Neural cell (in vitro differentiated cells): ENCODE data around the gene DDC. TPM values are rescaled to one million over a fixed set of nuclear protein-coding genes. Genes with fewer than 3 reads are reported as not detected.

Source experiments
- H2AFZ ChIP-seq: fragments of 200-600, 300-800 bp; sonication (generic), shearing (Covaris generic); 2 replicates; pipeline ENCODE4 v1.6.0; 2014; ENCODE audit warnings: low read depth, mild to moderate bottlenecking, antibody characterized with exemption, low read length, moderate library complexity
- H3F3A ChIP-seq: fragments of 200-600 bp; shearing (Covaris generic); 2 replicates; pipeline ENCODE4 v1.6.1; 2016; ENCODE audit warnings: mild to moderate bottlenecking, moderate library complexity, mixed read lengths, antibody characterized with exemption, low read length; ENCODE audit not compliant: insufficient read depth, poor library complexity, severe bottlenecking
- H3K27ac ChIP-seq: fragments of 200-600, 300-800 bp; sonication (generic), shearing (Covaris generic); 2 replicates; pipeline ENCODE4 v1.5.1; 2014; ENCODE audit warnings: mild to moderate bottlenecking, low read length, moderate library complexity
- H3K27me3 ChIP-seq: fragments of 300-800, 200-600 bp; sonication (generic), shearing (Covaris generic); 2 replicates; pipeline ENCODE4 v1.6.0; 2014; ENCODE audit warnings: mild to moderate bottlenecking, low read depth, low read length, moderate library complexity; ENCODE audit not compliant: insufficient read depth
- H3K36me3 ChIP-seq: fragments of 300-800, 200-600 bp; sonication (generic), shearing (Covaris generic); 2 replicates; pipeline ENCODE4 v1.5.1; 2014; ENCODE audit warnings: mild to moderate bottlenecking, antibody characterized with exemption, low read length, moderate library complexity; ENCODE audit not compliant: insufficient read depth
- H3K4me2 ChIP-seq: fragments of 300-800, 200-600 bp; sonication (generic), shearing (Covaris generic); 2 replicates; pipeline ENCODE4 v1.6.0; 2014; ENCODE audit warnings: mild to moderate bottlenecking, low read length
- H3K4me3 ChIP-seq: fragments of 300-800, 200-600 bp; sonication (generic), shearing (Covaris generic); 2 replicates; pipeline ENCODE4 v1.5.1; 2014; ENCODE audit warnings: mild to moderate bottlenecking, low read length, moderate library complexity
- H3K79me2 ChIP-seq: fragments of 200-600 bp; shearing (Covaris generic); replicated peaks from 2 replicates; pipeline ENCODE4 v1.6.0; 2014; ENCODE audit warnings: mild to moderate bottlenecking, low read length, moderate library complexity; ENCODE audit not compliant: insufficient read depth
- H3K9ac ChIP-seq: fragments of 300-800, 200-600 bp; sonication (generic), shearing (Covaris generic); 2 replicates; pipeline ENCODE4 v1.6.1; 2016; ENCODE audit warnings: mild to moderate bottlenecking, low read length, mixed read lengths
- H3K9me2 ChIP-seq: fragments of 200-600 bp; shearing (Covaris generic); 2 replicates; pipeline ENCODE4 v1.6.1; 2016; ENCODE audit warnings: mild to moderate bottlenecking, low read length, mixed read lengths; ENCODE audit not compliant: insufficient read depth
- H3K9me3 ChIP-seq: fragments of 200-600, 300-800 bp; sonication (generic), shearing (Covaris generic); 2 replicates; pipeline ENCODE4 v1.6.1; 2016; ENCODE audit warnings: mild to moderate bottlenecking, mixed run types, low read length, moderate library complexity, mixed read lengths
- H4K20me1 ChIP-seq: fragments of 200-600 bp; shearing (Covaris generic); 2 replicates; pipeline ENCODE4 v1.6.1; 2016; ENCODE audit warnings: mild to moderate bottlenecking, mixed run types; ENCODE audit not compliant: insufficient read depth
- EP300 ChIP-seq: fragments of 450-650 bp; conservative IDR thresholded peaks from 2 replicates; pipeline ENCODE4 v1.6.1; 2014; ENCODE audit warnings: antibody characterized with exemption, mild to moderate bottlenecking, moderate library complexity; ENCODE audit not compliant: poor library complexity, severe bottlenecking
- EZH2 ChIP-seq: fragments of 200-600, 300-800 bp; shearing (Covaris generic), sonication (generic); IDR thresholded peaks from 2 replicates; pipeline ENCODE4 v1.6.1; 2014; ENCODE audit warnings: antibody characterized with exemption, low read length, borderline replicate concordance, mild to moderate bottlenecking; ENCODE audit not compliant: insufficient read depth, poor library complexity, severe bottlenecking
- MXI1 ChIP-seq: fragments of 450-650 bp; conservative IDR thresholded peaks from 2 replicates; pipeline ENCODE4 v1.6.1; 2014; ENCODE audit warnings: antibody characterized with exemption, mild to moderate bottlenecking; ENCODE audit not compliant: poor library complexity, severe bottlenecking
- POLR2AphosphoS5 ChIP-seq: IDR thresholded peaks from 2 replicates; pipeline ENCODE4 v1.6.1; 2012
- RAD21 ChIP-seq: fragments of 450-650 bp; conservative IDR thresholded peaks from 2 replicates; pipeline ENCODE4 v1.6.1; 2014; ENCODE audit warnings: antibody characterized with exemption, mild to moderate bottlenecking, moderate library complexity
- SMC3 ChIP-seq: fragments of 450-650 bp; conservative IDR thresholded peaks from 2 replicates; pipeline ENCODE4 v1.6.1; 2014; ENCODE audit warnings: antibody characterized with exemption, mild to moderate bottlenecking, moderate library complexity; ENCODE audit not compliant: poor library complexity
- TAF1 ChIP-seq: IDR thresholded peaks from 2 replicates; pipeline ENCODE4 v1.6.1; 2012; ENCODE audit warnings: low read depth
- polyA plus RNA-seq: library from polyadenylated mRNA; depleted of rRNA; stranded (reverse); fragments of >200 nt; gene quantifications from 2 replicates; pipeline ENCODE4 v1.2.3, GENCODE V29; 2014
- TF ChIP-seq, protein P1 (sequence below): IDR thresholded peaks from 2 replicates; pipeline ENCODE4 v1.6.1; 2012; ENCODE audit warnings: borderline replicate concordance
- TF ChIP-seq, protein P2 (sequence below): fragments of 450-650 bp; IDR thresholded peaks from 2 replicates; pipeline ENCODE4 v1.5.1; 2014; ENCODE audit warnings: antibody characterized with exemption, mild to moderate bottlenecking, moderate library complexity; ENCODE audit not compliant: poor library complexity, severe bottlenecking

DDC gene
- polyA plus RNA-seq, 1 donor from 2014 or later = 42.9 TPM

DNA sequence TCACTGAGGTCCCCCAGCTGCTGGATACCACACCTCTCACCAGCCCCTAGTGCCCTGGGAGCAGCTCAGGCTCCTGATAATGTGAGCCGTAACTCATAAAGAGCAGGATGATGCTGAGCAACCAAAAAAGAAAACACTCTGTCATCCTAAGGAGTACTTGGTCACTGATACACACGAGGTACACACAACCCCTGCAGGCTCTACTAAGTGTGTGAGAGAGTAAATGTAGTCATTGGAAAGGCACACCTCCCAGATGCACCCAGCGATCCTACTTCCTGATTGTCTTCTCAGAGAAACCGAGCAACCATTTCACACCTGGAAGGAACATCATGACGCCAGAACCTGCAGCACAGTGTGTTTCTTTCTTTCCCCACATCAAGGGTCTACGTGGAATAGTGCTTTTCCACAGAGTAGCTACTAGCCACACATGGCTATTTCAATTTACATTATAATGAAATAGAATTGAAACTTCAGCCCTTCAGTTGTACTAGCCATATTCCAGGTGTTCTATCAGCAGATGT lies 149.3 kb downstream of the DDC start:
- H3K9ac ChIP-seq = no peak overlapping the region
- H3K9me3 ChIP-seq = no peaks in the 10 kb centered on the region

DNA sequence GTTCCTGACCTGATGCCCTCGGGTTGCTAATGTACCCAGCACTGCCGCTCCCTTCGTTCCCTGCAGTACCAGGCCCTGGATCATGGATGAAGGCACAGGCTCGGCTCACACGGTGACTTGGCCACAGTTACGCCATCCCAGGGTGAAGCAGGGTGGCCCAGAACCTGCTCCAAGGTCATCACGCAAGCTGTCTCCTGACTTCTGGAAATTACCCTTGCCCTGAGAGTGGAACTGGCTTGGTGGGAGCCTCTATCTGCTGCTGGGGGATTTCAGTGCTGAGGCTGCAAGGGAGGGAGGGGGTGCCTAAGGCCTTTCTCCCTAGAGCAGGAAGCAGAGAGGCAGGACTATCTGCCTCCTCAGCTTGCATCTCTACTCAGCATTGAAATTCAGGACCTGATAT lies 151.6 kb downstream of the DDC start:
- TF ChIP-seq POLR2AphosphoS5 = no peak
- no peak for TF ChIP-seq RAD21
- TF ChIP-seq EZH2 = no peak
- TF ChIP-seq, protein P1, sequence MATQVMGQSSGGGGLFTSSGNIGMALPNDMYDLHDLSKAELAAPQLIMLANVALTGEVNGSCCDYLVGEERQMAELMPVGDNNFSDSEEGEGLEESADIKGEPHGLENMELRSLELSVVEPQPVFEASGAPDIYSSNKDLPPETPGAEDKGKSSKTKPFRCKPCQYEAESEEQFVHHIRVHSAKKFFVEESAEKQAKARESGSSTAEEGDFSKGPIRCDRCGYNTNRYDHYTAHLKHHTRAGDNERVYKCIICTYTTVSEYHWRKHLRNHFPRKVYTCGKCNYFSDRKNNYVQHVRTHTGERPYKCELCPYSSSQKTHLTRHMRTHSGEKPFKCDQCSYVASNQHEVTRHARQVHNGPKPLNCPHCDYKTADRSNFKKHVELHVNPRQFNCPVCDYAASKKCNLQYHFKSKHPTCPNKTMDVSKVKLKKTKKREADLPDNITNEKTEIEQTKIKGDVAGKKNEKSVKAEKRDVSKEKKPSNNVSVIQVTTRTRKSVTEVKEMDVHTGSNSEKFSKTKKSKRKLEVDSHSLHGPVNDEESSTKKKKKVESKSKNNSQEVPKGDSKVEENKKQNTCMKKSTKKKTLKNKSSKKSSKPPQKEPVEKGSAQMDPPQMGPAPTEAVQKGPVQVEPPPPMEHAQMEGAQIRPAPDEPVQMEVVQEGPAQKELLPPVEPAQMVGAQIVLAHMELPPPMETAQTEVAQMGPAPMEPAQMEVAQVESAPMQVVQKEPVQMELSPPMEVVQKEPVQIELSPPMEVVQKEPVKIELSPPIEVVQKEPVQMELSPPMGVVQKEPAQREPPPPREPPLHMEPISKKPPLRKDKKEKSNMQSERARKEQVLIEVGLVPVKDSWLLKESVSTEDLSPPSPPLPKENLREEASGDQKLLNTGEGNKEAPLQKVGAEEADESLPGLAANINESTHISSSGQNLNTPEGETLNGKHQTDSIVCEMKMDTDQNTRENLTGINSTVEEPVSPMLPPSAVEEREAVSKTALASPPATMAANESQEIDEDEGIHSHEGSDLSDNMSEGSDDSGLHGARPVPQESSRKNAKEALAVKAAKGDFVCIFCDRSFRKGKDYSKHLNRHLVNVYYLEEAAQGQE = no peak
- TF ChIP-seq EP300 = no peak
- TF ChIP-seq MXI1 = no peak
- TF ChIP-seq, protein P2, sequence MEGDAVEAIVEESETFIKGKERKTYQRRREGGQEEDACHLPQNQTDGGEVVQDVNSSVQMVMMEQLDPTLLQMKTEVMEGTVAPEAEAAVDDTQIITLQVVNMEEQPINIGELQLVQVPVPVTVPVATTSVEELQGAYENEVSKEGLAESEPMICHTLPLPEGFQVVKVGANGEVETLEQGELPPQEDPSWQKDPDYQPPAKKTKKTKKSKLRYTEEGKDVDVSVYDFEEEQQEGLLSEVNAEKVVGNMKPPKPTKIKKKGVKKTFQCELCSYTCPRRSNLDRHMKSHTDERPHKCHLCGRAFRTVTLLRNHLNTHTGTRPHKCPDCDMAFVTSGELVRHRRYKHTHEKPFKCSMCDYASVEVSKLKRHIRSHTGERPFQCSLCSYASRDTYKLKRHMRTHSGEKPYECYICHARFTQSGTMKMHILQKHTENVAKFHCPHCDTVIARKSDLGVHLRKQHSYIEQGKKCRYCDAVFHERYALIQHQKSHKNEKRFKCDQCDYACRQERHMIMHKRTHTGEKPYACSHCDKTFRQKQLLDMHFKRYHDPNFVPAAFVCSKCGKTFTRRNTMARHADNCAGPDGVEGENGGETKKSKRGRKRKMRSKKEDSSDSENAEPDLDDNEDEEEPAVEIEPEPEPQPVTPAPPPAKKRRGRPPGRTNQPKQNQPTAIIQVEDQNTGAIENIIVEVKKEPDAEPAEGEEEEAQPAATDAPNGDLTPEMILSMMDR = no peak
- no peak for TF ChIP-seq TAF1
- TF ChIP-seq SMC3 = no peak
- H3K27me3 ChIP-seq = no peaks in the 10 kb centered on the region
- H3K79me2 ChIP-seq = no peaks in the 10 kb centered on the region
- no peaks in the 10 kb centered on the region for H3K36me3 ChIP-seq
- no peak overlapping the region for H3K4me2 ChIP-seq
- no peaks in the 10 kb centered on the region for H3K9me3 ChIP-seq
- no peak overlapping the region for H3K9ac ChIP-seq
- H3K9me2 ChIP-seq = no peaks in the 10 kb centered on the region
- H2AFZ ChIP-seq = no peak overlapping the region
- no peaks in the 10 kb centered on the region for H3F3A ChIP-seq
- H4K20me1 ChIP-seq = no peaks in the 10 kb centered on the region
- H3K27ac ChIP-seq = no peak overlapping the region
- no peak overlapping the region for H3K4me3 ChIP-seq

More for the DNA sequence above, 149.3 kb downstream of the DDC start:
- no peak overlapping the region for H2AFZ ChIP-seq
- no peaks in the 10 kb centered on the region for H3K27me3 ChIP-seq
- TF ChIP-seq TAF1 (no peak), RAD21 (no peak), MXI1 (no peak), SMC3 (no peak), POLR2AphosphoS5 (no peak), EZH2 (no peak), EP300 (no peak)
- TF ChIP-seq, protein P2 = no peak
- TF ChIP-seq, protein P1 = no peak
- H3K4me2 ChIP-seq = no peak overlapping the region
- H4K20me1 ChIP-seq = no peaks in the 10 kb centered on the region
- H3K27ac ChIP-seq = no peak overlapping the region
- no peaks in the 10 kb centered on the region for H3K79me2 ChIP-seq
- H3F3A ChIP-seq = no peaks in the 10 kb centered on the region
- H3K36me3 ChIP-seq = no peaks in the 10 kb centered on the region
- no peaks in the 10 kb centered on the region for H3K9me2 ChIP-seq
- H3K4me3 ChIP-seq = no peak overlapping the region
